Suppressor macrophage treated with lipopolysaccharide for 4 hours (primary cell): ENCODE results near the gene GSTP1.
"Not testable (repeated sequence)": the region's sequence is repeated elsewhere in the genome, so short reads cannot be mapped to it uniquely, and the experiment has no call there.

ENCODE experiments used
- DNase-seq: peaks from one replicate; pipeline ENCODE4 v3.0.0-alpha.2; 2020

GSTP1 gene

DNA sequence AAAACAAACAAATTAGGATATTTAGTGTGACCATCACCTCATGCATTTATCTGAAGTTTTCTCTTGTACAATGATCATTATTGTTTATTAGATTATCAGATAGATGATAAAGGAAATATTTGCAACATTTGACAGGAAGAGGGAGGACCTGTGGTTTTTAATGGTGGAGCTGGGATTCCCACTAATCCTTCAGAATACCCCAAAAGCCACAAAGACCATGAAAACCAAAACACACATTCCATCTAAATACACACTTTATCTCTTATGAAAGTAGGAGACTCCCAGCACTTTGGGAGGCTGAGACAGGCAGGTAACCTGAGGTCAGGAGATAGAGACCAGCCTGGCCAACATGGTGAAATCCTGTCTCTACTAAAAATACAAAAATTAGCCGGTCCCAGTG lies 15.5 kb downstream of the GSTP1 start:
- DNase-seq: no peak

DNA sequence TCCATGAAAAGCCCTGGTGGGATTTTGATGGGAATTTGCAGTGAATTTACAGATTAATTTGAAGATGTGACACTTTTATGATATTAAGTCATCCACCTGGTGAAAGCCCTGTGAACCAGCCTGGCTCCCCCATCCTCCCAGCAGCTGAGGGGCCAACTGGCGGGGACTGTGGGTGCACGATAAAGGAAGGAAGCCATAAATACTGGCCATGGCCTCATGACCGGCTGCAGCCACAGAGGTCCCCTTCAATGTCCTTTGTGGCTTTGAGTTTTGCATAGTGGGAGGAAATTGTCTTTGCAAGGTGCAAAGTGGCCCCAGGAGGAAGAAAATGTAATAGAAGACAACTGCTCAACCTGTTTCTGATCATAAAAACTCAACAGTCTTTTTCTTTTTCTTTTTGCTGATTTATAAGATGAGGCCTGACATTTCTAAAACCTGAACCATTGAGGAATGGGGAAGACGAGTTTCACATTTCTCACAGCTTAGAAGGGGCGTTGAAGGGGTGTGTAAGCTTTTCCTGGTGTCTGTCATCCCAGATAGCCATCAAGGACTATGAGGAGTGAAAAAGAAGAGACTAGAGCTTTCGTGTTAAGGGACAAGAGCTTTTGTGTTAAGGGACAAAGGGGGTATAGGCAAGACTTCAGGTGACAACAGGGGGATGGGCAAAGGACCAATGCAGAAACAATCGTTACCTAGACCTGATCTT lies 16.9 kb downstream of the GSTP1 start:
- no peak for DNase-seq

DNA sequence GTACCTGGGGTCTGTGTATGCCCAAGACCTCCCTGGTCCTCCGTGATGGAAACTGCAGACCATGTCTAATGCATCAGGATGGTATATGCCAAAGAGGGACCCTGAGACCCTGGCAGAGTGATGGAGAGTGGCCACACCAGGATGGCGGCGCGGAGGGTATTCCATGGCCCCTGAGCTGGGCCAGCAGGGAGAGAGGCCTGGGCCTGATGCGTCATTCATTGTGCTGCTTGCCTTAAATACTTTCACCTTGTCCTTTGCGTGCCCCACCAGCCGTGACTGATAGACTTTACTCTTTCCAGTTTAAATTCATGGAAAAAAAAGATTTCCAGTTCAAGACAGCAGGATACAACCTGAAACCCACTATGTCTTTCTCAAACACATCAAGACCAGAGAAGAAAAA lies 17.5 kb downstream of the GSTP1 start:
- no peak for DNase-seq

DNA sequence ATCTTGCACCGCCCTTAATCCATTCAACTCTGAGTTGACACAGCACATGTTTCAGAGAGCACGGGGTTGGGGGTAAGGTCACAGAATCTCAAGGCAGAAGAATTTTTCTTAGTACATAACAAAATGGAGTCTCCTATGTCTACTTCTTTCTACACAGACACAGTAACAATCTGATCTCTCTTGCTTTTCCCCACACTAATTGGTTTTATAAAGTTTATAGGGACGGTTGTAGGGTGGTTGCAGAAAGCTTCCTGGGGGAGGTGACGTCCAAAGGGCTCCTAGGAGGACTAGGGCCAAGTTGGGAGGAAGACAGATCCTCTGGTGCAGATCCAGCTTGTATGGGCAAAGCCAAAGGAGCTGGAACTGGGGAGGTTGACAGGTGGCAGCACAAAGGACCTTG lies 20.5 kb downstream of the GSTP1 start:
- DNase-seq: not testable (repeated sequence)

DNA sequence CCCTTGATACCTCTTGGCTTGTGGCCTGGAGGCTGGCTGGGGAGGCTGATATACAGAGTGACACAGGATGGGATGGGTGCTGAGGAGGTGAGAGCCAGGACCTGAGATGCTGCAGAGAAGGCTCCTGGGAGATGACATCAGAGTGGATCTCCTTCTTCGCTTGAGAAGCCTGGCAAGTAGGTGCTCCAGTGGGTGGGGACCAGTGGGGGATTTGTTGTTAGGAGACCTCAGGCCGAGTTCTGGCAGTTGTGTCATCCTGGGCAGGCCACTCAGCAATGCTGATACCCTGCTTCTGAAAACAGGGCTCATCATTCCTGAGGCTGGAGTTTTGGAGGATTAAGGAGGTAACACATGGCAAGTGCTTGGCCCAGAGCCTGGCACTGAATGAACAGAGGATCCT lies 21.2 kb downstream of the GSTP1 start:
- no peak for DNase-seq

DNA sequence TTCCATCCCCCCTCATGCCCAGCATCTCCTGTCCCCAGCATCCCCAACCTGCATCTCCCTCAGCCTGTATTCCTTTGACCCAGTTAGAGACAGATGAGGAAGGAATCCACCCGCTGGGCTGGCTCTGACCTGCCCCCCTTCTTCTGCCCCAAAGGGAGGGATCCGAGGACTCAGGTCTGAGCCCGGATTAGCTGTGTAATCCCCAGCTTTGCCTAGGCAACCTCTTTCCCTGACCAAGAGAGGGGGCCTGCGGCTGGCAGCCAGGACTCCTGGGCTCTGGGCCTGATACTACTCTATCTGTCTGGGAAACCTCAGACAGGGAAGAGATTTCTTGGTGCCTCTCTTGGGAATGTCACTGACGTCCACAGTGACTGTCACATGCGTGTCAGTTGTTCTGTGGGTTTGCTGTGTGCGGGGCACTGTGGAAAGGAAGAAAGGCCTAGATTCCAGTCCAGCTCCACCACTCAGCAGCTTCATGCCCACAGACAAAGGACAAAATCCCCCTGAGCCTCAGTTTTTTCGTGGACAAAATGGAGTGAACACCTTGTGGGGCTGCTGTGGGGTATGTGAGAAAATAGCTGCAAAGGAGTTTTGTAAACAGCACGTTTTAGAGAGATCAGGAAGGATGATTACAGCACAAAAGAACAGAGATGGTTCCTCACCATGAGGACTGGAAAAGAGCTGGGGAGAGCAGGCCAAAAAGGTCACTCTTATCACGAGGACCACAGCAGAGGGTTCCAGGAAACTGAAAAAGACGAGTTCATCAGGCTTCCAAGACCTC lies 21.8 kb downstream of the GSTP1 start:
- DNase-seq: no peak

DNA sequence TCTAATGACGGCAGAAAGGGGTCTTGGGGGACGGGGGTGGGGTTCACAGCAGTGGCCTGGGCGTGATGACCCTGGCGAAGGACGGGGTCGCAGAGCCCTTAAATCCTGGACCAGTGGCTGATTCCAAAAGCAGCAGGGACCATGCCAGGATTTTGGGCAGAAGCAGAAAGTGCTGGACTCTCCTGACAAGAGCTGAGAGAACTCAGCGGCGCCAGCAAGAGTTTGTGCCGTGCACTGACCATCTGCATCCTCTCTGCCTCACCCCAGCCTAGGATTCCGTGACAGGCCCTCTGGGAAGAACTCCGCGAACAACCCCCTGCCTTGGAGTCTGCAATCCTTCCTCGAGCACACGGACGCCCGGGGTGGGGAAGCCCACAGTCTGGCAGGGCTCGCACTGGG lies 22.5 kb downstream of the GSTP1 start:
- no peak for DNase-seq

DNA sequence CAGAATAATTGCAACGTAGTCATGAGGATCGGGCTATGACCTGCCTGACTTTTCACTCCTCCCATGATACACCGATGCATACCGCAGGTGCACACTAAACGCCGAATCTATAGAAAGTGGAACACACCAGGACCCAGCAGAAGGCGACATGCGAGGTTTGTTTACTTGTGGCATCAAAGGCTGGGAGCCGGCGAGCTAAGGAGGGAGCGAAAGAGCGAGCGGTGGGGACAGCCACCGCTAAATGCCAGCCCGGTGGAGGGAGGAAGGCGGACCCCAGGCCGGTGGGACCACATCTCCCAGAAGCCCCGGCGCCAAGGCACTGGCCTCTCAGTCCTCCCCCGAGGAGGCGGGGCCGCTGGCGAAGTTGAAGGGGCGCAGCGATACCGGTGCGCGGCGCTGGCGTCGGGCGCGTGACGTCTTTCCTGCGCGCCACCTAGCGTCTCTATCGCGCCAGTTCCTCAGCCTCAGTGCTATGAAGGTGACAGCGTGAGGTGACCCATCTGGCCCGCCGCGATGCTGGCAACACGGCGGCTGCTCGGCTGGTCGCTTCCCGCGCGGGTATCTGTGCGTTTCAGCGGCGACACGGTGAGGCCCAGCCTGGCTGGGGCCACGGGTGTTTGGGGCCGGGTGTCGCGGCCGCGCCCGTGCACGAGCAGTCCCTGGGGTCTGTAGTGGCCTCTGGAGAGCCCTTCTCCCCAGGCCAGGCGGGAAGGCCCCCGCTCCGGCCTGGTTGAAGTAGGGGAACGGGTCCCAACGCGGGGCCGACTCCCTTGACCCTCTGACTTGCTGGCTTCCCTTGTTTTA lies 23.1 kb downstream of the GSTP1 start, which contains the start of gene NDUFV1:
TSS of gene NDUFV1 (plus strand) at position 445 of the 804 bp plus-strand sequence. CDS start at position 514, 69 bp downstream.
- peak; percentile 96 for DNase-seq

DNA sequence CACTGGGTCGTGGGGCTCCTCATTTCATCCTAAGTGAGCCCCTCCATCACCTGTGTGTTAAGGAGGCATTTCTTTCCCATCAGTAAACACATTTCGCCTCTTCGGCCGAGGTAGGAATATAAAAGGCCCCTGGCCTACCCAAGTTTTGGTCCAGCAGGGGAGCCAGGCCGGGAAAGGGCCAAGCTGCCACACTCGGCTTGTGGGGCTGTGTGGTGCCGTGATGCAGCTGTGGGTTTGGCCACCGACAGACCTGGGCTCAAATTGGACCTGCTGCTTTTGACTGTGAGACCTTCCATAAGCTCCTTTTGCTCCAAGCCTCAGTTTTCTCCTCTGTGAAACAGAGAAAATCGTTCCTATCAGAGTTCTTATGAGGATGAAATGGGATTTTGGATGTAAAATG lies 23.9 kb downstream of the GSTP1 start:
- DNase-seq: no peak

DNA sequence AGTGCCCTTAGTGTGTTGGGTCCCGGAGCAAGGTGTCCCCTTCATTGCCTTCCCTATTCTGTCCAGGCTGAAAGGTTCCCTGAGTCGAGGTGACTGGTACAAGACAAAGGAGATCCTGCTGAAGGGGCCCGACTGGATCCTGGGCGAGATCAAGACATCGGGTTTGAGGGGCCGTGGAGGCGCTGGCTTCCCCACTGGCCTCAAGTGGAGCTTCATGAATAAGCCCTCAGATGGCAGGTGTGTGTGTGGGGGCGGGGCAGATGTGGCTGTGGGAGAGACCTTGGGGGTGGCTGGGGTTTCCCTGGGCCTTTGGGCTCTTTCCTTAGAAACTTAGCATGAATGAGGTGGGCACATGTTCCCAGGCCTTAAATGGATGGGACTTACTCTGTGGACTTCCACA lies 24.9 kb downstream of the GSTP1 start:
- no peak for DNase-seq

DNA sequence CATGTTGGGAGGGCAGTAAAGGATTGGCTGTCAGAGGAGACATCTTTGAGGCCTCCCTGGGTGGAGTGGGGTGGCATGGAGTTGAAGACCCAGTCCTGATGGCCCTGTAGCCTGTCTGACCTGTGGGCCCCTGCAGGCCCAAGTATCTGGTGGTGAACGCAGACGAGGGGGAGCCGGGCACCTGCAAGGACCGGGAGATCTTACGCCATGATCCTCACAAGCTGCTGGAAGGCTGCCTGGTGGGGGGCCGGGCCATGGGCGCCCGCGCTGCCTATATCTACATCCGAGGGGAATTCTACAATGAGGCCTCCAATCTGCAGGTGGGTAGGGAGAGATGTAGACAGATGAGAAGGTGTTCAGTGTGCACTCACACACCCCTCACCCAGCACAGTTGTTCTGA lies 25.7 kb downstream of the GSTP1 start:
- DNase-seq: no peak

DNA sequence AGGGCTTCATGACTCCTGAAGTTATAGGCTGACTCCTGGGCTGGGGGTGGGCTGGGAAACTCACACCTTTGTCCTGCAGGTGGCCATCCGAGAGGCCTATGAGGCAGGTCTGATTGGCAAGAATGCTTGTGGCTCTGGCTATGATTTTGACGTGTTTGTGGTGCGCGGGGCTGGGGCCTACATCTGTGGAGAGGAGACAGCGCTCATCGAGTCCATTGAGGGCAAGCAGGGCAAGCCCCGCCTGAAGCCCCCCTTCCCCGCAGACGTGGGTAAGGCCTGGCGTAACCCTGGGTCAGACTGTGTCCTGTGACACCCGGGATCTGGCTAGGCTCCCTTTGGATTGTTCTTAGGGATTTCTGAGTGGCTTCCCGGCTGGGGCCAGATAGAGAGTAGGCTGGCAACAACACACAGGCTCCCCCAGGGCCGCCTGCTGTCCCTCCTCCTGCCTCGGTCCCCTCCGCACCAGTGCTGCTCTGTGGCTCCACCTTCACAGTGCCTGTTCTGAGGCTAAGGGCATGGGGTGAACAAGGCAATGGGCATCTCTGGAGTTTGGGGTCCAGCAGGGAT lies 26.8 kb downstream of the GSTP1 start:
- DNase-seq: no peak

DNA sequence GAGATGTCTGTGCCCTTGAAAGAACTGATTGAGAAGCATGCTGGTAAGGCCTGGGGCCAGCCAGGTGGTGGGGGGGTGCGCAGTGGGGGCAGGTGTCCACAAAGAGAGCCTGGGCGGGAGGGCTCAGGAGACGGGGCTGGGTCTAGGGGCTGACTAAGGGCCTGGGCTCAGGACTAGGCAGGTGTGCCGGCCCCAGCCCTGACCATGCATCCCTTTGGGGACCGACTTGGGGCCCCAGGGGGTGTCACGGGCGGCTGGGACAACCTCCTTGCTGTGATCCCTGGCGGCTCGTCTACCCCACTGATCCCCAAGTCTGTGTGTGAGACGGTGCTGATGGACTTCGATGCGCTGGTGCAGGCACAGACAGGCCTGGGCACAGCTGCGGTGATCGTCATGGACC lies 27.6 kb downstream of the GSTP1 start:
- no peak for DNase-seq

DNA sequence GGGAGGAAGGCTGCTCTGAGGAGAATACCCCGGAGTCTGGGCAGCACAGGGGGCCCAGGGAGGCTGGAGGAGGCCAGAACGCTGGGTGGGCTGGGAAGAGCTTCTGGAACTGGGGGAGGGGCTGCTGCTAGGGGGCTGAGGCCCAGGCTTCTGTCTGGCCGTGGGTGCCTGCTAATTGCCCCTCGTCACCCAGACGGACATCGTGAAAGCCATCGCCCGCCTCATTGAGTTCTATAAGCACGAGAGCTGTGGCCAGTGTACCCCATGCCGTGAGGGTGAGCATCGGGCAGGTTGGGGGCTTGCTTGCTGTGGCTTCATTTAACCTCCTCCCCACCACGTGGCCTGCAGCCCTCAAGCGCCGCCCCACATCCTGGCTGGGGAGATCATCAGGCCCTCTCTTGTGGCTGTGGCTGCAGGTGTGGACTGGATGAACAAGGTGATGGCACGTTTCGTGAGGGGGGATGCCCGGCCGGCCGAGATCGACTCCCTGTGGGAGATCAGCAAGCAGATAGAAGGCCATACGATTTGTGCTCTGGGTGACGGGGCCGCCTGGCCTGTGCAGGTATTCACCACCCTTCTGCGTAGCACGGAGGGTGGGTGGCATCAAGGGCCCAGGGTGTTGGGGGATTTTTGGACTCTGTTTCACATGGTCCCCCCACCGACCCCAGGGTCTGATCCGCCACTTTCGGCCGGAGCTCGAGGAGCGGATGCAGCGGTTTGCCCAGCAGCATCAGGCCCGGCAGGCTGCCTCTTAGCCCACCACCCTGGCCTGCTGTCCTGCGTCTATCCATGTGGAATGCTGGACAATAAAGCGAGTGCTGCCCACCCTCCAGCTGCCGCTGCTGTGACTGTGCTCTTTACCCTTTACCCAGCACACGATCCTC lies 28.3 kb downstream of the GSTP1 start:
- no peak for DNase-seq

DNA sequence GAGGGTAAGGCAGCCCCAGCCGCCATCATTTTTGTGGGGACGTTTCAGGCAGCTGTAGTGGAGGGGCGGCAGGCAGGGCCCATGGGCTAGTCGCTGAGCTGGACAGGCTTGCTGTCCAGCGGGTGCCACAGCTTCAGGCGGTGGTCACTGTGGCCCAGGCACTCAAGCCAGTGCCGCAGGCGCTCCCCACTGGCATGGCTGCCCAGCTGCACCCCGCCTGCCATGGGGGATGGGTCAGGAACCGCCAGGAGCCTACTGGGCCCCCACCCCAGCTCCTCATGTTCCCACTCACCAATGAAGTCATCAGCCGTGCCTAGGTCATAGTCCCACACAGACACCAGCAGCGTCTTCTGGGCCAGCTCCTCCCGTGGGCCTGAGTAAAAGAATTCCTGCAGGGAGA lies 29.1 kb downstream of the GSTP1 start:
- DNase-seq: no peak

DNA sequence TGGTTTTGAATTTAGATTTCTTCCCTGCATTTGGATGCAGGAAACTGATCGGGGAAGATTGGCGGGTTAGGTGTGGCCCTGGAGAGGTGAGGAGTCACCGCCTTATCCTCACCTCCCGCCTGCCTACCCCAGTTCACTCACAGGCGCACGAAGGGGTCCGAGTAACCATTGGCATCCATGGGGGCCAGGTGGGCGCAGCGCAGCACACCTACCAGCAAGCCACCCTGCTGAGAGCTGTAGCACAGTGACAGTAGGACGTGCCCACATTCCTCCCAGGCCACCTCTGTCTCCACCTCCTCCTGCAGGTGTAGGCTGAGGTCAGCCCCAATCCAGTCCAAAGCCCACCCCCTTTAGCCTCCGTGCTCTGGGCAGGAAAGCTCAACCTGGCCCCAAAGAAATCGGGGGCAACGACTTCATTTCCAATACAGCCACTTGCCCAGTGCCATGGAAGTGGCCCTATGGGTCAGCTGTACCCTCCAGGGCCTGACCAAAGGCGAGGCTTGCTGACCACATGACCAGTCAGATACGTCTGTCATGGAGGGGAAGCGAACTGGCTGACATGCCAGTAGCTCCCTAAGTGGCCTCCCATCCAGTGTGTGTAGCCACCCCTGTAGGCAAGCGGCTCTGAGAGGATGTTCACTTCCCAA lies 29.8 kb downstream of the GSTP1 start:
- DNase-seq: no peak

DNA sequence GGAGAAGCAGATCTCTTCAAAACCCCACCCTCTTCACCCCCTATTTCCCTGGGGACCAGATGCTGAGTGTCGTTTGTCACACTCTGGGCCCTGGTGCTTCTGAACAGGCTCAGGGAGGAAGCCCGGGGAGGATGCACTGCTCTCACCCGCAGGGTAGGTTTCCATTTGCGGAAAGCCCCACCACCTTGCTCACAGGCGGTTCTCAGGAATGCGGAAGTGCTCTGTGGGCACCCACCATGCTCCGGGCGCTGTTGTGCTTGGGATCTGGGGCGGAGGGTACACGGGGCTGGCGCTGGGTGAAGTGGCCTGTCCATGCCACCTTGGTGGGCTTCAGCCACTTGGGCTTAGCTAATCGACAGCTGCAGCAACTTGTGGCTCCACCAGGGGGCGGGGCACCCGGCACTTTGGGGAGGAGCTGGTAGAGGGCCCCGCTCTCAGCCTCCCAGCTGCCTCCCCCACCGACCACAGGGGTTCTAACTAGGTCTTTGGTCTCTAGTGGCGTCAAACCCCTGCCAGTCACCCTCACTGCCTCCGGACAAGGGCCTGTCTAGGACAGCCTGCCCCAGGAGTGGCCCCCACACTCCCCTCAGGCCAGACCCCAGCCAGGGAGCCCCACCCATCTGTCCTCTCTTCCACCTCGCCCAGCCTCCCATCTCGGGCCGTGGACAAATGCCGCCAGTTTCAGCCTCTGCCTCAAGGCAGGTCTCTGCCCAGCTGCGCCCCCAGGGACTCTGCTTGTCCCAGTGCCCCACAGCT lies 30.5 kb downstream of the GSTP1 start:
- peak; percentile 71 for DNase-seq

DNA sequence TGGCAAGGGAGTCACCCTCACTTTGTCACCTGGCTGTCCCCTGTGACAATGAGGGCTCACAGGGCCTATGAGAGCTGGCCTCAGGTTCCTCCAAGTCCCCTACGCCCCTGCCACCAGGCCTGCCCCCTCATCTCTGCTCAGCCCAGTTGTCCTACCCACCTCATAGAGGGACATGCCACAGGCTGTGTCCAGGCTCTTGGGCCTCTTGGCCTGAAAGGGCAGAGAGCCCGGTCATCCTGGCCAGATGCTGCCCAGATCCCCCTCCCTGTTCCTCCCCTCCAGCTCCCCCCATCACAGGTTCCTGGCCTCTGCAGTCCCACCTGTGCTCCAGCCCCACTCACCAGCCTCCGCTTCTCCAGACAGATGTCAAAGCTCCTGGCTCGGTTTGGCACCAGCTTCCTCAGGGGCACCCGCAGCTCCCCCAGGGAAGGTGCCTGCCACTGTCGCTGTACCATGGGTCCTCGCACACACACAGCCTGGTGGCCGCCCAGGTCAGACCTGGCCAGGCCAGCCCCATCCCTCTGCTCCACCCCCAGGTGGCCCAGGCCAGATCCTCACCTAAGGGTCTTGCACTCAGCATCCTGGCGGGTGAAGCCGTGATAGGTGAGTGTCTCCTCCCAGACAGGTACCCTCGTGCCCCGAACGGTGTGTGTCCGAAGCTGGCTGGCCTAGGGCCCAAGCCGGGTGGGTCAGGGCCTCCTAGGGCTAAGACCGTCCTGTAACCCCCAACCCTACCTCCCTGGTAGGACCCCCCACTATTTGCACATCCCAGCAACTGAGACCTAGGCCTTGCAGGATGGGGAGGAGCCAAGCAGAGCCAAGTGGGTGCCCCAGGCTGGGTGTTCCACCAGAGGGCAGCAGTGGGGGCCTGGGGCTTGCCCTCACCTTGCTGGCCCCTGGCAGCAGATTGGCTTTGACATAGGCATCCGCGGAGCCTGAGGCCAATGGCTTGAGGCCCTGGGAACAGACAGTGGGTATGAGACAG lies 31.4 kb downstream of the GSTP1 start:
- DNase-seq: peak; percentile 47

DNA sequence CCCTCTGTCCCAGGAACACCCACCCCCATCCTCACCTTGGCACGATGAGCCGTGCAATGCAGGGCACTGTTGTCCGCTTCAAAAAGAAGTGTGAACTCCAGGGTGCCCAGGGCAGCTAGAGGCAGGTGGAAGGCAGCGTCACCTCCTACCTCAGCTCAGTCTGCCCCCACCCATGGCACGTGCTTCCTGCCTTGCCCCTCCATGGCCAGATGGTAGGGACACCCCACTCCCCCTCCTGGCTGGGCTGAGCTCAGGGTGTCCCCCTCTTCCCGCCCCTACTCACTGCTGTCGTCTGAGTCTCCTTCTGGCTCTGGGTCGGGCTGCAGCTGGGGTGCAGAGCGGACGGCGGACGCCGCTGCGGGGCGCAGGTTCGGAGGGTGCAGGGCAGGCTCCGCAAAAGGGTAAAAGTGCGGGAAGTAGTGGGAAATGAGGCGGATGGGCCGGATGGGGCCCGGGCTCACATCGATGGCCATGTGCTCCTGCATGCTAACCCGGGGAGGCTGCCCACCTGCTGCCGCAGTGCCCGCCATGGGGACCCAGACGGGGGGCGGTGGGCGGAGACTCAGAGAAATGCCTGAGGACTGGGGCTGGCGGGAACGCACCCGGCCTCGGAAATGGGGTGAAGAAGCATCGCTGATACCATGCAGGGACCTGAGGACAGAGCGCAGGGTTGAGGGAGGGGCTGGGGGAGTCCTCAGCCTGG lies 32.3 kb downstream of the GSTP1 start:
- no peak for DNase-seq
